H1 (cell line): ENCODE results near the gene ZNF134.

ENCODE experiments used
- CTCF ChIP-seq, 3 experiments: IDR thresholded peaks; 1 replicate in 2 of 3; 2 replicates in 1 of 3; pipeline versions ENCODE4 v1.5.1 to v1.6.1; 2011; ENCODE audit warnings: low read length in 3 of 3, mild to moderate bottlenecking in 3 of 3, inconsistent platforms in 2 of 3, low read depth in 1 of 3, moderate library complexity in 1 of 3; ENCODE audit not compliant: insufficient read depth in 1 of 3; ENCODE audit errors: control extremely low read depth in 1 of 3
- E2F6 ChIP-seq: IDR thresholded peaks from 2 replicates; pipeline ENCODE4 v1.6.1; 2012; ENCODE audit warnings: inconsistent platforms
- EZH2 ChIP-seq: fragments of 200-600 bp; sonication (generic); IDR thresholded peaks from 2 replicates; pipeline ENCODE4 v1.7.1; 2012; ENCODE audit warnings: low read depth, mild to moderate bottlenecking, moderate library complexity, low read length, inconsistent platforms; ENCODE audit not compliant: severe bottlenecking
- MAFK ChIP-seq: IDR thresholded peaks from 2 replicates; pipeline ENCODE4 v1.6.1; 2012; ENCODE audit warnings: low read depth, mild to moderate bottlenecking, improper control_type of control experiment, low read length
- NRF1 ChIP-seq: IDR thresholded peaks from 2 replicates; pipeline ENCODE4 v1.6.1; 2011; ENCODE audit warnings: mild to moderate bottlenecking, low read depth, low read length, improper control_type of control experiment
- POLR2A ChIP-seq, 2 experiments: IDR thresholded peaks; 1 replicate in 1 of 2; 2 replicates in 1 of 2; pipeline ENCODE4 v1.6.1; 2011; ENCODE audit warnings: low read depth in 2 of 2, low read length in 2 of 2, mild to moderate bottlenecking in 2 of 2; ENCODE audit errors: control extremely low read depth in 1 of 2
- POLR2AphosphoS5 ChIP-seq: IDR thresholded peaks from 2 replicates; pipeline ENCODE4 v1.6.1; 2011; ENCODE audit warnings: low read depth, low read length
- RFX5 ChIP-seq: IDR thresholded peaks from 2 replicates; pipeline ENCODE4 v1.6.1; 2011; ENCODE audit warnings: low read depth, low read length, improper control_type of control experiment, borderline replicate concordance
- SIN3A ChIP-seq, 2 experiments: IDR thresholded peaks in 1 of 2; conservative IDR thresholded peaks in 1 of 2; 2 replicates each; pipeline ENCODE4 v1.6.1; 2011 to 2012; ENCODE audit warnings: low read length in 2 of 2, improper control_type of control experiment in 1 of 2, low read depth in 1 of 2, mild to moderate bottlenecking in 1 of 2
- TCF12 ChIP-seq: IDR thresholded peaks from 2 replicates; pipeline ENCODE4 v1.6.1; 2011; ENCODE audit warnings: low read depth, mild to moderate bottlenecking, low read length
- ZNF274 ChIP-seq: IDR thresholded peaks from 2 replicates; pipeline ENCODE4 v1.7.0; 2012; ENCODE audit warnings: low read length, borderline replicate concordance; ENCODE audit errors: extremely low read depth

- TF ChIP-seq POLR2A (IDR thresholded peaks at IDR 0.05; ENCODE audit: control extremely low read depth in 1 of 2, low read depth in 2 of 2, low read length in 2 of 2) (peak; percentile 67 to 88), POLR2AphosphoS5 (peak; percentile 79), NRF1 (no peak), RFX5 (no peak), CTCF (IDR thresholded peaks at IDR 0.05; ENCODE audit: control extremely low read depth in 1 of 3, insufficient read depth in 1 of 3, low read depth in 1 of 3, low read length in 3 of 3) (no peak), EZH2 (no peak), SIN3A (conservative IDR thresholded peaks at IDR 0.05 in 1 of 2, IDR thresholded peaks at IDR 0.05 in 1 of 2; ENCODE audit: low read depth in 1 of 2, low read length in 2 of 2) (peak; percentile 65 to 82; a peak in 2 of 4 replicates), E2F6 (no peak), TCF12 (no peak), ZNF274 (no peak), MAFK (no peak)
These were observed at the start of gene ZNF134 for GRCh38 chr19:57613941-57614743.
